Stimulated activated CD4-positive, alpha-beta T cell treated with anti-CD3 and anti-CD28 coated beads, Interleukin-15, amount 100 ng/mL, for 24 hours (primary cell): ENCODE measurements around the gene IMPA2.
A peak's percentile ranks its signal among the peaks of the same experiment; 100 is the strongest.
"Not testable (repeated sequence)": the region's sequence is repeated elsewhere in the genome, so short reads cannot be mapped to it uniquely, and the experiment has no call there.

ENCODE experiments used
- DNase-seq: peaks from one replicate; pipeline ENCODE4 v3.0.0-alpha.2; 2020

IMPA2 gene

DNA sequence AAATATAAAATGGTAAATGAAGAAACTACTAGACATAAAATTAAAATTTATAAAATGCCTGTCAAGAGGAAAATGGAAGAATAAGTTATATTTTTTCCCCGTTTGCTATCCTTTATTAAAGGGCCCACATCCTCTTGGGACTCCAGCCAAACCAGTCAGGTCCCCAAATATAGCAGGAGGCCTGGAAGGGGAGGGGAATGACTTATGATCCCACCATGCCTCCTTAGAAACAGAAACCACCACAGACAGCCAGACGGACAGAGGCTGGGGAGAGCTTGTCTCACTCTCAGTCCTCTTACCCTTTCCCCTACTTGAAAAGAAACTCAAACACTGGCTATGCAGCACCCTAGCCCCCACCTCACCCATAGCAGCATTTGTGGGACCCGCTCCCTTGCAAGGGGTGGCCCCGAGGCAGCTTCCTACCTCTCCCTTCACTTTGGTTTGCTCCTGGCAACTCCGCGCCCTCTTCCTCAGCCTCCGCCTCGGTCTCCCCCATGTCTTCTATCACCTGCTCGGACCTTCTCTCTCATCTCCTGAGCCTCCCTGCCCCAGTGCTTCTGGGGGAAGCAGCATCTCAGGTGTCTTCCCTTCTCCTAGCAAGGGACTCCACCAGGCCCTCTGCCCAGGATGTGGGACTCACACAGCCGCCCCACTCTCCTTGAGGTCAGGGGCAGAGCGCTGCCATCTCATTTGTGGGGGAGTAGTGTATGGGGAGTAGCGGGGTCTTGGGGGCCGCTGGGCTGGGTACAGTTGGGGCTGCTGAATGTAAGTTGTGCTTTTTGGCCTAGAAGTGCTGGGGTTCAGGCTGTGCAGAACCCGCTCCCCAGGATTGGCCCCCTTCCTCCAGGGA lies 75.0 kb downstream of the IMPA2 start:
- DNase-seq: no peak

DNA sequence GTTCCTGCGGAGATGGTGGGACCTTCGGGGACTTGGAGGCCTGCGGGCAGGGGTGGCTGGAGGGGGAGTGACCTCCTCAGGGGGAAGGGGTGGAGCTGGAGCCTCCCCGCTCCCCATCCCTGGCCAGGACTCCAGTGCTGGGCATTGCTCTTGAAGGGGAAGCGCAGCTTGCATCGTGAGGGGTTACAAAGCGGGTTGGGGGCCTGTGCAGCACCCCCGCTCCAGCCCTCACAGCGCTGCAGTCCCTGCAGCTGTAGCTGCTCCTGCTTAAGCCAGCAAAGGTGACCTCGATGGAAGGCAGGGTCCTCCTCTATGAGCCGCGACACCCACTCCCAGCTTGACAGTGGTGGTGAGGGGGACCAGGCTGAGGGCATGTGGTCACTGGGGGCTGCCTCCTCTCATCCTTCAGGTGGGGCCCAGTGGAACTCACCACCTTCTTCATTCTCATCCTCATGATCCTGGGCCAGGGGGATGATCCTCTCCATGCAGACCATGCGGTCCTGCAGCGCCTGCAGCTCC lies 75.6 kb downstream of the IMPA2 start:
- no peak for DNase-seq

- no peak for DNase-seq
Measured at GRCh38 chr18:12057419-12058039, 76.2 kb downstream of the IMPA2 start.

GRCh38 chr18:12059334-12060181 lies 78.3 kb downstream of the IMPA2 start:
- no peak for DNase-seq

- DNase-seq: no peak
Measured at GRCh38 chr18:12060182-12060870, 79.0 kb downstream of the IMPA2 start.

- DNase-seq: no peak
Measured at GRCh38 chr18:12061685-12062084, 80.4 kb downstream of the IMPA2 start.

DNA sequence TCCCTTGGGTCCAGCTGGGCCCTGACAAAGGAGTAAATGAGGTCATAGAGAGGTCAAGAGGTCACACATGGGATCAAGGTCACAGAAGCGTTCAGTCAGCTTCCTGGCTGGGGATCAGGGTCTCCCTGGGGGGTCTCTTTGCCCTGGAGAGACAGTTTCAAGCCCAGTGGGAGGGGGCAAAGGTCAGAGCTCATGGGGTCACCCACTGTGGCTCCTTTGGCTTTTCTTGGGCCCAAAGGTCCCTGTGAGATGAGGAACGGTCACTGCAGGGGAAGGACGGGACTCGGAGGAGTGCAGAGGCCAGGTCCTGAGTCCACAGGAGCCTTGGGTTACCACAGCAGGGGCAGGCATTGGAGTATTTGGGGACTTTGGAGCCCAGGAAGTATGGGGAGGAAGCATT lies 81.7 kb downstream of the IMPA2 start:
- no peak for DNase-seq

DNA sequence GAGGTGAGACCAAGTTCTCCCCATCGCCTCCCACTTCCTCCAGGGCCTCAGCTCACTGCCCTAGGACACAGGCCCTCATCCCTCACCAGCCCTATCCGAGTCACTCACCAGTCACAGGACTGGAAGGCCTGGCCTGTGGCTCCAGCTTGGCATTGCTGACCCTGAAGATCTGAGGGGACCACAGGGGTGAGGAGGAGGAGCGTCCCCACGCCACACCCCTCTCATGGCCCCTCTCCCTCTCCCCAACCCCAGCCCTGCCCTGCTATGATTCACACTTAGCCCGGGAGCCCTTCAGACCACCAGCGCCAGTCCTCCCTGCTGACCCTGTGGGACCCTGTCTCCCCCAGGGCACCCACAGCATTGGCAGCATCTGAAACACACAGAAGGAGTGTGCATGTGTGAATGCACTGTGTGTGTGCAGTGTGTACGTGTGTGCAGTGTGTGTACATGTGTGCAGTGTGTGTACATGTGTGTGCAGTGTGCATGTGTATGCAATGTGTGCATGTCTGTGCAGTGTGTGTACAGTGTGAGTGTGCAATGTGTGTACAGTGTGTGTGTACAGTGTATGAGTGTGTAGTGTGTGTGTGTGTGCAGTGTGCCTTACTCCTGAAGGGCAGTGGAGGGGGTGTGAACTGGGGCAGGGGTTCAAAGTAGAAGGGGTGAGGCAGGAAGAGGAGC lies 82.9 kb downstream of the IMPA2 start:
- no peak for DNase-seq

GRCh38 chr18:12065397-12065796 lies 84.1 kb downstream of the IMPA2 start:
- DNase-seq: no peak

DNA sequence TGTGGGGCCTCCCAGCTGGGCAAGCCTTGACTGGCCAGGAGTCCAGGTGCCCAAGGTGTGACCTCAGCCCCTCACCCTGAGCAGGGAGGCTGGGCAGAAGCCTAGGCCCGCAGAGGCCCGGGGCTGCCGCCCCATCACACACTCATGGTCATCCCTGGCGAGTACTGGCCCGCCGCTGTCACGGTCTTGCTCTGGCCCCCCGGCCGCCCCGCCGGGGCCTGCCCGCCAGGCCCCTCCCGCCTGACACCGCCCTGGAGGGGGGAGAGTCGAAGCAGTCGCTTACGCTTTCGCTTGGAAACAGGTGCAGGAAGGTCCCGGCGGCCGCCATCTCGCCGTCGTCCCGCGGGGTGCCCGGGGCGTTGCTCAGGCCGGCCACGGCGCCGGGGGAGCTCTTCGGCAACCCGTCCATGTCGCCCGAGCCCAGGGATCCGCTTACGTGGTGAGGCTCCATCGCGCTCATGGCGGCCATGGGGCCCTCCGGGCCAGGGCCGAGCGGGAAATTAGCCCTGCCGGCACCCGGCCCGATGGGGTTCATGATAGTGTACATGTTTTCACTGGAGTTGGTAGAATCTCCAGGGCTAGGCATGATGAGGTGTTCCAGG lies 85.7 kb downstream of the IMPA2 start:
- no peak for DNase-seq

DNA sequence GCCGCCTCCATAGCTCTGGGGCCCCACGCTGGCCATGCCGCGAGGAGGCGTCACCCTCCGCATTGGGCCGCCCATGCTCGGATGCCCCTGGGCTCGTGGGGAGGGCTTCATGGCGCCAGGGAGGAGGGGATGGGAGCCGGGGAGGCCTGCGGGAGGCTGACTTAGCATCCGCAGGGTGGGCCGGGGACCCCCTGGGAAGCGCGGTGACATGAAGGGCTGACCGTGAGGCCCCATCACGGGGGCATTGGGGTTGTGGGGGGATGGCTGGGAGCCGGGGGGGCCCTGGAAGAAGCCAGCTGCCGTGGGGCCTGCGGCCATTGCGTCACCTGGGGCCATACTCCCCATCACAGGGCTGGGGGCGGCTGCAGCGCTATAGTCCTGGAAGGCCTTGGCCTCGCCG lies 86.4 kb downstream of the IMPA2 start:
- no peak for DNase-seq

- DNase-seq: not testable (repeated sequence)
Measured at GRCh38 chr18:12068316-12068949, 87.1 kb downstream of the IMPA2 start.

GRCh38 chr18:12068950-12069320 lies 87.6 kb downstream of the IMPA2 start:
- DNase-seq: no peak

DNA sequence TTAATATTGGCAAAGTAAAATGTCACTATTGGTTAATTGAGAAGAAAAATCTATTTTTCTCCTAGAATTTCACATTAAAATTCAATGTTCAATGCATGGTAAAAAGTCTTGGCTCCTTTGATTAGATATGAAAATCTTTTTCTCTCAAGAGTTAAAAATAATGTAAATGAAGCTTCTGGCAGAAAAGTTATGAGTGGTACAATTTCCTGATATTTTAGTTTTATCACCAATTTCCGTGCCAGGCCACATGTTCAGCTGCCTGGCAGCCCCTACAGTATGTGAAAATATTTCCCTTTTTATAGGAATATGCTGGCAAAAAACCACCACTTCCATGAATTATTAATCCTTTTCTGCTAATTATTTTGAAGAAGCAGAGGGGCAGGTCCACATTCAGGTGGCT lies 89.8 kb downstream of the IMPA2 start:
- not testable (repeated sequence) for DNase-seq

GRCh38 chr18:12072996-12073395 lies 91.7 kb downstream of the IMPA2 start:
- DNase-seq: no peak

DNA sequence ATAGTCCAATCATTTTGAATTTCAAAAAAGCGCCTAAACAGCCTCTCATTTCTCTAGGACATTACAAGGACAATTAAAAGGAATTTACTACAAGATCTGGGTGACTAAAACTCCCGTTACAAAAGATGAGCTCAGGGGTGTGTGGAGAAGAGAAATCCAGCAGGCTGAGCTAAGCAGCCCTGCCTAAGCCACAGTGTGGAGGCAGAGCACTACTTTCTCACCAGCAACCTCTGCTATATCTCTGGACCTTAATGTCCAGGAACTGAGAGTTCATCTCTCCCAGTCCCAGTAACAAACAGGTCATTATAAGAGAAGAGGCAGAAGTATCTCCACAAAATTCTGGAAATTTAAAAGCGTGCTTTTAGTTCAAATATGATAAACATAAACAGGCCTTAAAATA lies 93.4 kb downstream of the IMPA2 start:
- DNase-seq: no peak

GRCh38 chr18:12076424-12077140 lies 95.3 kb downstream of the IMPA2 start:
- DNase-seq: peak; percentile 18

GRCh38 chr18:12077994-12078393 lies 96.7 kb downstream of the IMPA2 start:
- not testable (repeated sequence) for DNase-seq

DNA sequence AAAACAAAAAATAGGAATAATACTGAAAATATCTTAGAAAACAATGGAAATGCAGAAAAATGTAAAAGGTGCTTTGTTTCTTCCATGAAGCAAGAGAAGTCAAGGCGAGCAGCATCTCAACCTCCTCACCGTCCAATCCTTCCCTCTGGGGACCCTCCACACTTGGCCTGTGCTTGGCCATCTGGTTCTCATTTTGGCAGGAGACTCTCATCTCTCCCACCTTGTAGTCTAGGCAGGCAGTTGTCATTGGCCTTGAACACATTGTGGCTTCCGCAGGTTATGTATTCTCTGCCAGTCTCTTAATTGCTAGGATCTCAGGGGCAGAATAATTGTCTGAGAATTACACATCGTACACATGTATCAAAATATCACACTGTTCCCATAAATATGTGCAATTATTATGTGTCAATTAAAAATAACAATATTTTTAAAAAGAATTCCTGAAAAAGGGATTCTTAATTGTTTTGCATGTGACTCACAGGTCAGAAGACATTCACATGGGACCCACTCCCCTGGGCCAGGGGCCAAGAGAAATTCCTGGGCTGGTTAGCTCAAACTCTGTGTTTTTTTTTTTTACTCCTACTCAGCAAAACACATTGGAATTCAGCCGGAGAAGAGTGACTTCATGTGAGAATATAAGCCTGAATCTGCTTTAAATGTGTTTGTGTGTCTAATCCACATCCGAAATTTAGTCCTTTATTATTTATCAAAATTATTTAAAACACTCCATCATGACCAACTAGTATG lies 98.4 kb downstream of the IMPA2 start:
- DNase-seq: no peak
